ENCODE results near the gene ACD.

The ACD gene

DNA sequence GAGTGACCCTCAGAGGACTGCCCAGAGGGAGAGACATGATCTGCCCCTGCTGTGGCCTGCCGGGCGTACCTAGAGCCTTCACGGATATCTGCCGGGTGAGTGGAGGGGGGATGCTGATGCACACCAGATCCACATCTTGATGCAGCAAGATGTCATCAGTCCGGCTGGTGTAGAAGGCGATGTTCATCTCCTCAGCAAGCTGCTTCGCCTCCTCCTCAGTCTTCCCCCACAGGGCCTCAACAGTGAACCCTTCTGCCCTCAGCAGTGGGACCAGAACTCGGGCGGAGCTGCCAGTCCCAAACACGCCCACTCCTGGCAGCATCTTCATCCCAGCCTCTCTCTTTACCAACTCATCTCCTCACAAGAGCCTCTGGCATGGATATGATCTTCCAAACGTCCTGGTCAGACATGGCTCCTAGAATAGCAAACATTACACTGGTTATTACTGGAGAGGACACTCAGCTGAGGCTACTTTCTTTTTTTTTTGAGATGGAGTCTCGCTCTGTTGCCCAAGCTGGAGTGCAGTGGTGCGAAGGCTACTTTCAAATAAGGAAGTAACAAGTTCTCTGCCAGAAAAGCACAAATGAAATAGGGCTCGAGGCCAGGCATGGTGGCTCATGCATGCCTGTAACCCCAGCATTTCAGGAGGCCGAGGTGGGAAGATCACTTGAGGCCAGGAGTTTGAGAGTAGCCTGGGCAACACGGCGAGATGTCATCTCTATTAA lies 25.5 kb upstream of the ACD start:
- no peak for ATAC-seq
- TF ChIP-seq, protein P1, sequence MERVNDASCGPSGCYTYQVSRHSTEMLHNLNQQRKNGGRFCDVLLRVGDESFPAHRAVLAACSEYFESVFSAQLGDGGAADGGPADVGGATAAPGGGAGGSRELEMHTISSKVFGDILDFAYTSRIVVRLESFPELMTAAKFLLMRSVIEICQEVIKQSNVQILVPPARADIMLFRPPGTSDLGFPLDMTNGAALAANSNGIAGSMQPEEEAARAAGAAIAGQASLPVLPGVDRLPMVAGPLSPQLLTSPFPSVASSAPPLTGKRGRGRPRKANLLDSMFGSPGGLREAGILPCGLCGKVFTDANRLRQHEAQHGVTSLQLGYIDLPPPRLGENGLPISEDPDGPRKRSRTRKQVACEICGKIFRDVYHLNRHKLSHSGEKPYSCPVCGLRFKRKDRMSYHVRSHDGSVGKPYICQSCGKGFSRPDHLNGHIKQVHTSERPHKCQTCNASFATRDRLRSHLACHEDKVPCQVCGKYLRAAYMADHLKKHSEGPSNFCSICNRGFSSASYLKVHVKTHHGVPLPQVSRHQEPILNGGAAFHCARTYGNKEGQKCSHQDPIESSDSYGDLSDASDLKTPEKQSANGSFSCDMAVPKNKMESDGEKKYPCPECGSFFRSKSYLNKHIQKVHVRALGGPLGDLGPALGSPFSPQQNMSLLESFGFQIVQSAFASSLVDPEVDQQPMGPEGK (CRISPR knock-in tag; IDR thresholded peaks at IDR 0.05; ENCODE audit: borderline replicate concordance) = no peak
- TF ChIP-seq ESRRG (CRISPR knock-in tag; IDR thresholded peaks at IDR 0.05) (no peak), SNAI2 (CRISPR knock-in tag; IDR thresholded peaks at IDR 0.05) (no peak), CSDC2 (CRISPR knock-in tag; IDR thresholded peaks at IDR 0.05) (no peak), TCF4 (CRISPR knock-in tag; IDR thresholded peaks at IDR 0.05; ENCODE audit: borderline replicate concordance) (no peak), ZNF565 (CRISPR knock-in tag; conservative IDR thresholded peaks at IDR 0.05; ENCODE audit: low read depth) (no peak), ISL1 (CRISPR knock-in tag; IDR thresholded peaks at IDR 0.05) (no peak), OSR1 (CRISPR knock-in tag; IDR thresholded peaks at IDR 0.05) (no peak), ZFP3 (CRISPR knock-in tag; IDR thresholded peaks at IDR 0.05) (no peak), TOX (CRISPR knock-in tag; IDR thresholded peaks at IDR 0.05; ENCODE audit: borderline replicate concordance) (no peak), PPARA (CRISPR knock-in tag; IDR thresholded peaks at IDR 0.05; ENCODE audit: borderline replicate concordance) (no peak), GLIS3 (CRISPR knock-in tag; IDR thresholded peaks at IDR 0.05) (no peak), ZNF8 (CRISPR knock-in tag; IDR thresholded peaks at IDR 0.05) (no peak), ZNF70 (CRISPR knock-in tag; IDR thresholded peaks at IDR 0.05) (no peak), ZFP30 (CRISPR knock-in tag; IDR thresholded peaks at IDR 0.05) (no peak)
- TF ChIP-seq, protein P2, sequence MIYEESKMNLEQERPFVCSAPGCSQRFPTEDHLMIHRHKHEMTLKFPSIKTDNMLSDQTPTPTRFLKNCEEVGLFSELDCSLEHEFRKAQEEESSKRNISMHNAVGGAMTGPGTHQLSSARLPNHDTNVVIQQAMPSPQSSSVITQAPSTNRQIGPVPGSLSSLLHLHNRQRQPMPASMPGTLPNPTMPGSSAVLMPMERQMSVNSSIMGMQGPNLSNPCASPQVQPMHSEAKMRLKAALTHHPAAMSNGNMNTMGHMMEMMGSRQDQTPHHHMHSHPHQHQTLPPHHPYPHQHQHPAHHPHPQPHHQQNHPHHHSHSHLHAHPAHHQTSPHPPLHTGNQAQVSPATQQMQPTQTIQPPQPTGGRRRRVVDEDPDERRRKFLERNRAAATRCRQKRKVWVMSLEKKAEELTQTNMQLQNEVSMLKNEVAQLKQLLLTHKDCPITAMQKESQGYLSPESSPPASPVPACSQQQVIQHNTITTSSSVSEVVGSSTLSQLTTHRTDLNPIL (CRISPR knock-in tag; IDR thresholded peaks at IDR 0.05; ENCODE audit: low read depth) = no peak
- TF ChIP-seq, protein P3, sequence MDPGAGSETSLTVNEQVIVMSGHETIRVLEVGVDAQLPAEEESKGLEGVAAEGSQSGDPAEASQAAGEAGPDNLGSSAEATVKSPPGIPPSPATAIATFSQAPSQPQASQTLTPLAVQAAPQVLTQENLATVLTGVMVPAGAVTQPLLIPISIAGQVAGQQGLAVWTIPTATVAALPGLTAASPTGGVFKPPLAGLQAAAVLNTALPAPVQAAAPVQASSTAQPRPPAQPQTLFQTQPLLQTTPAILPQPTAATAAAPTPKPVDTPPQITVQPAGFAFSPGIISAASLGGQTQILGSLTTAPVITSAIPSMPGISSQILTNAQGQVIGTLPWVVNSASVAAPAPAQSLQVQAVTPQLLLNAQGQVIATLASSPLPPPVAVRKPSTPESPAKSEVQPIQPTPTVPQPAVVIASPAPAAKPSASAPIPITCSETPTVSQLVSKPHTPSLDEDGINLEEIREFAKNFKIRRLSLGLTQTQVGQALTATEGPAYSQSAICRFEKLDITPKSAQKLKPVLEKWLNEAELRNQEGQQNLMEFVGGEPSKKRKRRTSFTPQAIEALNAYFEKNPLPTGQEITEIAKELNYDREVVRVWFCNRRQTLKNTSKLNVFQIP (CRISPR knock-in tag; IDR thresholded peaks at IDR 0.05; ENCODE audit: borderline replicate concordance, low read depth) = no peak
- TF ChIP-seq, protein P4, sequence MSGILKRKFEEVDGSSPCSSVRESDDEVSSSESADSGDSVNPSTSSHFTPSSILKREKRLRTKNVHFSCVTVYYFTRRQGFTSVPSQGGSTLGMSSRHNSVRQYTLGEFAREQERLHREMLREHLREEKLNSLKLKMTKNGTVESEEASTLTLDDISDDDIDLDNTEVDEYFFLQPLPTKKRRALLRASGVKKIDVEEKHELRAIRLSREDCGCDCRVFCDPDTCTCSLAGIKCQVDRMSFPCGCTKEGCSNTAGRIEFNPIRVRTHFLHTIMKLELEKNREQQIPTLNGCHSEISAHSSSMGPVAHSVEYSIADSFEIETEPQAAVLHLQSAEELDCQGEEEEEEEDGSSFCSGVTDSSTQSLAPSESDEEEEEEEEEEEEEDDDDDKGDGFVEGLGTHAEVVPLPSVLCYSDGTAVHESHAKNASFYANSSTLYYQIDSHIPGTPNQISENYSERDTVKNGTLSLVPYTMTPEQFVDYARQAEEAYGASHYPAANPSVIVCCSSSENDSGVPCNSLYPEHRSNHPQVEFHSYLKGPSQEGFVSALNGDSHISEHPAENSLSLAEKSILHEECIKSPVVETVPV (CRISPR knock-in tag; IDR thresholded peaks at IDR 0.05) = no peak

DNA sequence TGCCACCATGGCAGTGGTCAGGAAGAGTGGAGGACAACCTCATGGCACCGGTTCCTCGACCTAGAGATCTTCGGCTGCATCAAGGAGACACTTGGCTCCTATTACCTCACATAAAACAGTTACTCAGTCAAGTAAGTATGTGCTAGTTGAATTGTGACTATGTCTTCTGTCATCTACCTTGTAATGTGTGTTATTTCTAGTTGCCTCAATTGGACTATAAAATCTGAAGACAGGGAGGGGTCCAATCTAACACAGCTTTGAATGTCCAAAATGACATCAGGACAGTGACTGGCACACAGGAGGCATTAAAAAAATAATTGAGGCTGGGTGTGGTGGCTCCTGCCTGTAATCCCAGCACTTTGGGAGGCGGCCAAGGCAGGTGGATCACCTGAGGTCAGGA lies 23.7 kb upstream of the ACD start:
- TF ChIP-seq ZNF565 (CRISPR knock-in tag; conservative IDR thresholded peaks at IDR 0.05; ENCODE audit: low read depth) = no peak
- ATAC-seq = no peak

DNA sequence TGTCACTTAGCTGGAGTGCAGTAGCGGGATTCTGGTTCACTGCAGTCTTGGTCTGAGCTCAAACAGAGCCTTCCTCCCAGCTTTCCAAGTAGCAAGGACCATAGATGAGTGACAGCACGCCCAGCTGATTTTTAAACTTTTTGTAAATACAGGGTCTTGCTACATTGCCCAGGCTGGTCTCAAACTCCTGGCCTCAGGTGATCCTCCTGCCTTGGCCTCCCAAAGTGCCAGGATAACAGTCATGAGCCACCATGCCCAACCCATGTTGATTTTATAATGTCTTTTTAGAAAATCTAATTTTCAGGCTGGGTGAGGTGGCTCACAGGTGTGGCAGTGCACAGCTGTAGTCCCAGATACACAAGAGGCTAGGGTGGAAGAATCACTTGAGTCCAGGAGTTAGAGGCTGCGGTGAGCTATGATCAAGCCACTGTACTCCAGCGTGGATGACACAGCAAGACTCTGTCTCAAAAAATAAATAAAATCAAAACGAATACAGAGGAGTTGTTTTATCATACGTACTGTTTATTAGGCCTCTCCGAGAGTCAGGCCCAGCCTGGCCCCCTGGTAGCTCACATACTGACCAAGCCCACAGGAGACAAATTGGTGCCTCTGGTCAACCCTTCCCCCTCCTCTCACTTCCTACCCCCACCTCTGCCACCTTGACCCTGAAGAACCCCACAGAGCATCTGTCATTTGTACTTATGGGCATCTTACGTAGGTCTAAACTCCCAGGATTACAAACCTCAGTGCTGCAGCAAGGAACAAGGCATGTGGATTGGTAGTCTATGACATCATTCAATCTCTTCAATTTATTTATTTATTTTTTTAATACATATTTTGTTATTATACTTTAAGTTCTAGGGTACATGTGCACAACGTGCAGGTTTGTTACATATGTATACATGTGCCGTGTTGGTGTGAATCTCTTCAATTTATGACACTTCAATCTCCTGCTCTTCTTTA lies 20.2 kb upstream of the ACD start:
- TF ChIP-seq SNAI2 (CRISPR knock-in tag; IDR thresholded peaks at IDR 0.05) (no peak), ZNF8 (CRISPR knock-in tag; IDR thresholded peaks at IDR 0.05) (no peak), ESRRG (CRISPR knock-in tag; IDR thresholded peaks at IDR 0.05) (no peak), OSR1 (CRISPR knock-in tag; IDR thresholded peaks at IDR 0.05) (no peak), ISL1 (CRISPR knock-in tag; IDR thresholded peaks at IDR 0.05) (no peak), ZNF565 (CRISPR knock-in tag; conservative IDR thresholded peaks at IDR 0.05; ENCODE audit: low read depth) (no peak), ARNTL (CRISPR knock-in tag; IDR thresholded peaks at IDR 0.05; ENCODE audit: borderline replicate concordance, low read depth) (no peak), BACH2 (CRISPR knock-in tag; IDR thresholded peaks at IDR 0.05; ENCODE audit: borderline replicate concordance) (no peak)
- TF ChIP-seq, protein P3 (CRISPR knock-in tag; IDR thresholded peaks at IDR 0.05; ENCODE audit: borderline replicate concordance, low read depth) = no peak
- TF ChIP-seq, protein P5, sequence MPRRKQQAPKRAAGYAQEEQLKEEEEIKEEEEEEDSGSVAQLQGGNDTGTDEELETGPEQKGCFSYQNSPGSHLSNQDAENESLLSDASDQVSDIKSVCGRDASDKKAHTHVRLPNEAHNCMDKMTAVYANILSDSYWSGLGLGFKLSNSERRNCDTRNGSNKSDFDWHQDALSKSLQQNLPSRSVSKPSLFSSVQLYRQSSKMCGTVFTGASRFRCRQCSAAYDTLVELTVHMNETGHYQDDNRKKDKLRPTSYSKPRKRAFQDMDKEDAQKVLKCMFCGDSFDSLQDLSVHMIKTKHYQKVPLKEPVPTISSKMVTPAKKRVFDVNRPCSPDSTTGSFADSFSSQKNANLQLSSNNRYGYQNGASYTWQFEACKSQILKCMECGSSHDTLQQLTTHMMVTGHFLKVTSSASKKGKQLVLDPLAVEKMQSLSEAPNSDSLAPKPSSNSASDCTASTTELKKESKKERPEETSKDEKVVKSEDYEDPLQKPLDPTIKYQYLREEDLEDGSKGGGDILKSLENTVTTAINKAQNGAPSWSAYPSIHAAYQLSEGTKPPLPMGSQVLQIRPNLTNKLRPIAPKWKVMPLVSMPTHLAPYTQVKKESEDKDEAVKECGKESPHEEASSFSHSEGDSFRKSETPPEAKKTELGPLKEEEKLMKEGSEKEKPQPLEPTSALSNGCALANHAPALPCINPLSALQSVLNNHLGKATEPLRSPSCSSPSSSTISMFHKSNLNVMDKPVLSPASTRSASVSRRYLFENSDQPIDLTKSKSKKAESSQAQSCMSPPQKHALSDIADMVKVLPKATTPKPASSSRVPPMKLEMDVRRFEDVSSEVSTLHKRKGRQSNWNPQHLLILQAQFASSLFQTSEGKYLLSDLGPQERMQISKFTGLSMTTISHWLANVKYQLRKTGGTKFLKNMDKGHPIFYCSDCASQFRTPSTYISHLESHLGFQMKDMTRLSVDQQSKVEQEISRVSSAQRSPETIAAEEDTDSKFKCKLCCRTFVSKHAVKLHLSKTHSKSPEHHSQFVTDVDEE (CRISPR knock-in tag; IDR thresholded peaks at IDR 0.05) = no peak
- TF ChIP-seq, protein P4 (CRISPR knock-in tag; IDR thresholded peaks at IDR 0.05) = no peak
- TF ChIP-seq, protein P2 (CRISPR knock-in tag; IDR thresholded peaks at IDR 0.05; ENCODE audit: low read depth) = no peak
- no peak for ATAC-seq
